ENCODE measurements around the gene ACACA.

GRCh38 chr17:37083456-37083855 is 323.2 kb downstream of the ACACA start:
- TF ChIP-seq HDGF (IDR thresholded peaks at IDR 0.05; ENCODE audit: borderline replicate concordance) (no peak), FOXM1 (IDR thresholded peaks at IDR 0.05; ENCODE audit: borderline replicate concordance) (no peak)

Measured in HEK293T (cell line).